Mammary epithelial cell (primary cell): ENCODE data around the gene GLB1L.

Experiments used
- EZH2 ChIP-seq: IDR thresholded peaks from 2 replicates; pipeline ENCODE4 v1.6.1; 2012; ENCODE audit warnings: low read length, inconsistent platforms, borderline replicate concordance
- TF ChIP-seq, protein P1 (sequence below), 2 donors: IDR thresholded peaks in 1 of 2; conservative IDR thresholded peaks in 1 of 2; 2 replicates each; pipeline ENCODE4 v1.5.1; 2011 to 2012; ENCODE audit warnings: inconsistent platforms in 2 of 2, low read length in 2 of 2, mild to moderate bottlenecking in 2 of 2, control low read depth in 1 of 2, low read depth in 1 of 2; ENCODE audit not compliant: insufficient read depth in 1 of 2; ENCODE audit errors: extremely low read depth in 1 of 2

DNA sequence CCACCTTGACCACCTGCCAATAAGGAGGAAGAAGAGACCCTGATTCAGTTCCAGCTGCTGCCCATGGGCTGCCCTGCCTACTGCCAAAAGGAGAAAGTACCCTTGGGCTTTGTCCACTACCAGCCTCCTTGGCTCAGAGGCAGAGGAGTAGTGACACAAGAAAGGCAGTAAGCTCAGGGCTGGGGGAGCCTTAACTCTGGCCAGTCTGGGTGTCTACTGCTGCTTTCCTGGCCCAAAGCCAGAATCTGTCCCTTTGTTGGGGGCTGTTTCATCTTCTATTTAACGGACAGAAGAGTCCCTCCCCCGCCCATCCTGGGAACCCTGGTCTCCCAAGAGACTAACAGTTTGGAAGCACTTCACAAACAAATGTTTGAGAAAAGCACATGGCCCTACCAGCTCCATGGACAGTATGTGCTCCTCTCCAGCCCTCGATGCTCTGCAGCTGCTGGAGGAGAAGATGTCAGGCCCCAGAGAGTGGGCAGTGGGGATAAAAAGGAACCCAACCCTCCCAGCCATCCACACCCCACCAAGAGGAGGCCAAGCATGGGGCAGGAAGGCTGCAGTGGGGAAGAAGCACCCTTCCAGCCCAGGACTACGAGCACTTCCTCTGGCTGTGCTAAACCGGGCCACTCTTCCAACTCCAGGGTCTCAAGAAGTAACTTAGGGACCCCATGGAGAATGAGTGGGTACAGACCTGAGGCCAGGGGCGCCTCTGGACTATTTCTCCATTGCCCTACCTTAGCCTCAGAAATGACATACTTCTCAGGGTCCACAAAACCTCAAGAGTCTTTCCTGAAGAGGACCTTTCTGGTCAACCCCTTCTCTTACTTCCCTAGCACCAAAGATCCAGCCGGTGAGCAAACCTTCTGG is 17.0 kb downstream of the GLB1L start:
- no peak for TF ChIP-seq EZH2
- TF ChIP-seq, protein P1, sequence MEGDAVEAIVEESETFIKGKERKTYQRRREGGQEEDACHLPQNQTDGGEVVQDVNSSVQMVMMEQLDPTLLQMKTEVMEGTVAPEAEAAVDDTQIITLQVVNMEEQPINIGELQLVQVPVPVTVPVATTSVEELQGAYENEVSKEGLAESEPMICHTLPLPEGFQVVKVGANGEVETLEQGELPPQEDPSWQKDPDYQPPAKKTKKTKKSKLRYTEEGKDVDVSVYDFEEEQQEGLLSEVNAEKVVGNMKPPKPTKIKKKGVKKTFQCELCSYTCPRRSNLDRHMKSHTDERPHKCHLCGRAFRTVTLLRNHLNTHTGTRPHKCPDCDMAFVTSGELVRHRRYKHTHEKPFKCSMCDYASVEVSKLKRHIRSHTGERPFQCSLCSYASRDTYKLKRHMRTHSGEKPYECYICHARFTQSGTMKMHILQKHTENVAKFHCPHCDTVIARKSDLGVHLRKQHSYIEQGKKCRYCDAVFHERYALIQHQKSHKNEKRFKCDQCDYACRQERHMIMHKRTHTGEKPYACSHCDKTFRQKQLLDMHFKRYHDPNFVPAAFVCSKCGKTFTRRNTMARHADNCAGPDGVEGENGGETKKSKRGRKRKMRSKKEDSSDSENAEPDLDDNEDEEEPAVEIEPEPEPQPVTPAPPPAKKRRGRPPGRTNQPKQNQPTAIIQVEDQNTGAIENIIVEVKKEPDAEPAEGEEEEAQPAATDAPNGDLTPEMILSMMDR (conservative IDR thresholded peaks at IDR 0.05 in 1 of 2, IDR thresholded peaks at IDR 0.05 in 1 of 2; ENCODE audit: extremely low read depth in 1 of 2, insufficient read depth in 1 of 2, low read depth in 1 of 2, low read length in 2 of 2), result no peak
